Activated CD8-positive, alpha-beta T cell treated with anti-CD3 and anti-CD28 coated beads for 36 hours (primary cell): ENCODE measurements around the gene B3GALT6. TPM values are rescaled to one million over a fixed set of nuclear protein-coding genes. Genes with fewer than 3 reads are reported as not detected.

Source experiments
- ATAC-seq: fragments of 200-7000 bp; cut with Tn5 transposase; one replicate; pipeline ENCODE4 v1.10.0; 2021; ENCODE audit warnings: mild to moderate bottlenecking, moderate library complexity
- CTCF ChIA-PET: fragments of 350-600 bp; sonication (Branson Sonifier 250); formaldehyde crosslinking; loops from one replicate; lab custom pipeline; 2021; ENCODE audit warnings: antibody characterized with exemption; lab: Charles Lee
- POLR2A ChIA-PET: fragments of 350-600 bp; sonication (Branson Sonifier 250); formaldehyde crosslinking; loops from one replicate; lab custom pipeline; 2021; ENCODE audit warnings: antibody characterized with exemption; lab: Charles Lee
- DNase-seq: peaks from one replicate; pipeline ENCODE4 v3.0.0-alpha.2; 2020
- H3K27ac Mint-ChIP-seq: one replicate; pipeline ENCODE4 v1.8.0; 2021; ENCODE audit warnings: mild to moderate bottlenecking, mixed read lengths
- H3K27me3 Mint-ChIP-seq: one replicate; pipeline ENCODE4 v1.8.0; 2021; ENCODE audit warnings: mixed read lengths
- H3K36me3 Mint-ChIP-seq: one replicate; pipeline ENCODE4 v1.8.0; 2021; ENCODE audit warnings: low read depth, mixed read lengths
- H3K4me1 Mint-ChIP-seq: one replicate; pipeline ENCODE4 v1.8.0; 2021; ENCODE audit warnings: low read depth, mixed read lengths
- H3K4me3 Mint-ChIP-seq: one replicate; pipeline ENCODE4 v1.8.0; 2021; ENCODE audit warnings: mild to moderate bottlenecking, moderate library complexity, mixed read lengths
- H3K9me3 Mint-ChIP-seq: one replicate; pipeline ENCODE4 v1.8.0; 2021; ENCODE audit warnings: mixed read lengths
- CTCF ChIP-seq: fragments of 200-600 bp; IDR thresholded peaks from one replicate; pipeline ENCODE4 v1.8.0; 2022; ENCODE audit warnings: antibody characterized with exemption, mild to moderate bottlenecking
- intact Hi-C: fragments of 100-400 bp; cut with micrococcal nuclease; formaldehyde crosslinking; loops from one replicate; pipeline ENCODE4 v1.10.0; 2022
- total RNA-seq, 2 experiments: library from RNA; stranded (reverse); gene quantifications; one replicate each; pipeline ENCODE4 v1.2.3, GENCODE V29; 2021

The B3GALT6 gene
- total RNA-seq, 2 experiments from 2014 or later, result 13.1 to 14.3 TPM

GRCh38 chr1:1233567-1233892 is 1.5 kb downstream of the B3GALT6 start:
- Mint-ChIP-seq H3K27ac (peak overlapping the region; percentile 76), H3K36me3 (peaks cover 29% of the 10 kb centered on the region), H3K27me3 (no peaks in the 10 kb centered on the region), H3K4me3 (peak overlapping the region; percentile 73), H3K4me1 (peaks cover 30% of the 10 kb centered on the region), H3K9me3 (no peaks in the 10 kb centered on the region)
- intact Hi-C loops, result no loop called here
- ChIA-PET POLR2A (interaction anchor here (1.0 kb wide), 1 partner anchor 21 kb away, joined by 4 read pairs; no protein-coding TSS in a partner anchor), CTCF (no interaction called here)
- TF ChIP-seq CTCF, result no peak
- ATAC-seq (no peak), DNase-seq (no peak)

GRCh38 chr1:1234180-1234808 is 2.3 kb downstream of the B3GALT6 start:
- Mint-ChIP-seq H3K27ac (peak overlapping the region; percentile 34), H3K4me1 (peaks cover 29% of the 10 kb centered on the region), H3K36me3 (peaks cover 26% of the 10 kb centered on the region), H3K9me3 (no peaks in the 10 kb centered on the region), H3K27me3 (no peaks in the 10 kb centered on the region), H3K4me3 (peak overlapping the region; percentile 73)
- CTCF ChIA-PET, result no interaction called here
- intact Hi-C loops, result no loop called here
- ATAC-seq (no peak), DNase-seq (no peak)
- no peak for TF ChIP-seq CTCF
- POLR2A ChIA-PET, result interaction anchor here (0.9 to 1.7 kb wide), 5 partner anchors 16 to 110 kb away, joined by 3 to 5 read pairs (median 4); no protein-coding TSS in a partner anchor

- ChIA-PET POLR2A (interaction anchor here (0.9 to 1.7 kb wide), 4 partner anchors 15 to 110 kb away, joined by 3 to 5 read pairs (median 4); no protein-coding TSS in a partner anchor), CTCF (interaction anchor here (1.0 kb wide), 1 partner anchor 113 kb away, joined by 3 read pairs; no protein-coding TSS in a partner anchor)
- Mint-ChIP-seq H3K27me3 (no peaks in the 10 kb centered on the region), H3K4me3 (no peak overlapping the region), H3K27ac (no peak overlapping the region), H3K9me3 (no peaks in the 10 kb centered on the region), H3K4me1 (peaks cover 20% of the 10 kb centered on the region), H3K36me3 (peaks cover 17% of the 10 kb centered on the region)
- DNase-seq (no peak), ATAC-seq (no peak)
- TF ChIP-seq CTCF, result no peak
- intact Hi-C loops, result no loop called here
Measured at GRCh38 chr1:1235016-1235744, 3.1 kb downstream of the B3GALT6 start.

- intact Hi-C loops, result no loop called here
- TF ChIP-seq CTCF, result no peak
- Mint-ChIP-seq H3K27me3 (no peaks in the 10 kb centered on the region), H3K4me1 (peaks cover 14% of the 10 kb centered on the region), H3K9me3 (no peaks in the 10 kb centered on the region), H3K27ac (no peak overlapping the region), H3K4me3 (no peak overlapping the region), H3K36me3 (peaks cover 12% of the 10 kb centered on the region)
- no peak for ATAC-seq
- DNase-seq, result no peak
- ChIA-PET CTCF (interaction anchor here (1.0 to 1.3 kb wide), 2 partner anchors 15 to 114 kb away, joined by 3 to 4 read pairs; no protein-coding TSS in a partner anchor), POLR2A (interaction anchor here (0.5 to 0.7 kb wide), 4 partner anchors 12 to 119 kb away, joined by 3 read pairs; partner anchors contain the start of gene TNFRSF4)
Measured at GRCh38 chr1:1236176-1236763, 4.2 kb downstream of the B3GALT6 start.
